ENCODE data around the gene MAPKAPK2.

The MAPKAPK2 gene

GRCh38 chr1:206699626-206700025 is 14.9 kb downstream of the MAPKAPK2 start:
- no peaks in the 10 kb centered on the region; the same call in 1 of the 2 replicates for H4K20me1 ChIP-seq (ENCODE audit: insufficient read depth, low read length)
- H3K27me3 ChIP-seq (ENCODE audit: insufficient read depth, low read length) = no peaks in the 10 kb centered on the region
- H3K4me2 ChIP-seq (ENCODE audit: low read length) = no peak overlapping the region
- TF ChIP-seq, protein P1, sequence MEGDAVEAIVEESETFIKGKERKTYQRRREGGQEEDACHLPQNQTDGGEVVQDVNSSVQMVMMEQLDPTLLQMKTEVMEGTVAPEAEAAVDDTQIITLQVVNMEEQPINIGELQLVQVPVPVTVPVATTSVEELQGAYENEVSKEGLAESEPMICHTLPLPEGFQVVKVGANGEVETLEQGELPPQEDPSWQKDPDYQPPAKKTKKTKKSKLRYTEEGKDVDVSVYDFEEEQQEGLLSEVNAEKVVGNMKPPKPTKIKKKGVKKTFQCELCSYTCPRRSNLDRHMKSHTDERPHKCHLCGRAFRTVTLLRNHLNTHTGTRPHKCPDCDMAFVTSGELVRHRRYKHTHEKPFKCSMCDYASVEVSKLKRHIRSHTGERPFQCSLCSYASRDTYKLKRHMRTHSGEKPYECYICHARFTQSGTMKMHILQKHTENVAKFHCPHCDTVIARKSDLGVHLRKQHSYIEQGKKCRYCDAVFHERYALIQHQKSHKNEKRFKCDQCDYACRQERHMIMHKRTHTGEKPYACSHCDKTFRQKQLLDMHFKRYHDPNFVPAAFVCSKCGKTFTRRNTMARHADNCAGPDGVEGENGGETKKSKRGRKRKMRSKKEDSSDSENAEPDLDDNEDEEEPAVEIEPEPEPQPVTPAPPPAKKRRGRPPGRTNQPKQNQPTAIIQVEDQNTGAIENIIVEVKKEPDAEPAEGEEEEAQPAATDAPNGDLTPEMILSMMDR (IDR thresholded peaks at IDR 0.05; ENCODE audit: low read length) = no peak
- no peak for TF ChIP-seq EZH2 (IDR thresholded peaks at IDR 0.05; ENCODE audit: borderline replicate concordance, low read length)
- no peaks in the 10 kb centered on the region for H3K4me1 ChIP-seq (ENCODE audit: insufficient read depth, low read length, severe bottlenecking)
- H3F3A ChIP-seq (ENCODE audit: insufficient read depth, low read length) = no peaks in the 10 kb centered on the region
- H3K9me2 ChIP-seq (ENCODE audit: low read depth, low read length) = no peaks in the 10 kb centered on the region
- H3K27ac ChIP-seq (ENCODE audit: low read depth, low read length, poor library complexity, severe bottlenecking) = no peak overlapping the region
- H3K4me3 ChIP-seq (ENCODE audit: low read depth, low read length, poor library complexity, severe bottlenecking) = no peak overlapping the region
- H3K9me3 ChIP-seq (ENCODE audit: low read length) = no peaks in the 10 kb centered on the region
- H3K36me3 ChIP-seq (ENCODE audit: insufficient read depth, low read length) = peaks cover 4% of the 10 kb centered on the region; the same call in 1 of the 2 replicates
- H2AFZ ChIP-seq (ENCODE audit: low read length) = no peak overlapping the region
- no peak overlapping the region for H3K9ac ChIP-seq (ENCODE audit: low read length)
- no peaks in the 10 kb centered on the region for H3K79me2 ChIP-seq (ENCODE audit: insufficient read depth, low read length)

- peaks cover 4% of the 10 kb centered on the region; the same call in 1 of the 2 replicates for H3K36me3 ChIP-seq (ENCODE audit: insufficient read depth, low read length)
- no peak overlapping the region for H3K9ac ChIP-seq (ENCODE audit: low read length)
- H3K4me3 ChIP-seq (ENCODE audit: low read depth, low read length, poor library complexity, severe bottlenecking) = no peak overlapping the region
- no peaks in the 10 kb centered on the region; the same call in 1 of the 2 replicates for H4K20me1 ChIP-seq (ENCODE audit: insufficient read depth, low read length)
- H3K9me2 ChIP-seq (ENCODE audit: low read depth, low read length) = no peaks in the 10 kb centered on the region
- H3K27ac ChIP-seq (ENCODE audit: low read depth, low read length, poor library complexity, severe bottlenecking) = no peak overlapping the region
- no peaks in the 10 kb centered on the region for H3K4me1 ChIP-seq (ENCODE audit: insufficient read depth, low read length, severe bottlenecking)
- H3K79me2 ChIP-seq (ENCODE audit: insufficient read depth, low read length) = no peaks in the 10 kb centered on the region
- H3K4me2 ChIP-seq (ENCODE audit: low read length) = no peak overlapping the region
- H3F3A ChIP-seq (ENCODE audit: insufficient read depth, low read length) = no peaks in the 10 kb centered on the region
- no peaks in the 10 kb centered on the region for H3K9me3 ChIP-seq (ENCODE audit: low read length)
- no peaks in the 10 kb centered on the region for H3K27me3 ChIP-seq (ENCODE audit: insufficient read depth, low read length)
- H2AFZ ChIP-seq (ENCODE audit: low read length) = no peak overlapping the region
- TF ChIP-seq EZH2 (IDR thresholded peaks at IDR 0.05; ENCODE audit: borderline replicate concordance, low read length) = no peak
- TF ChIP-seq, protein P1 (IDR thresholded peaks at IDR 0.05; ENCODE audit: low read length) = no peak
These were observed 15.8 kb downstream of the MAPKAPK2 start for GRCh38 chr1:206700445-206701036.

- Histone ChIP-seq H3K4me3 (ENCODE audit: low read depth, low read length, poor library complexity, severe bottlenecking) (no peak overlapping the region), H3K27ac (ENCODE audit: low read depth, low read length, poor library complexity, severe bottlenecking) (no peak overlapping the region), H3K4me1 (ENCODE audit: insufficient read depth, low read length, severe bottlenecking) (no peaks in the 10 kb centered on the region), H3K79me2 (ENCODE audit: insufficient read depth, low read length) (no peaks in the 10 kb centered on the region), H3K9me3 (ENCODE audit: low read length) (no peaks in the 10 kb centered on the region), H3K27me3 (ENCODE audit: insufficient read depth, low read length) (no peaks in the 10 kb centered on the region), H3K36me3 (ENCODE audit: insufficient read depth, low read length) (no peaks in the 10 kb centered on the region; the same call in 1 of the 2 replicates), H3K9ac (ENCODE audit: low read length) (no peak overlapping the region), H3K4me2 (ENCODE audit: low read length) (no peak overlapping the region), H2AFZ (ENCODE audit: low read length) (no peak overlapping the region), H4K20me1 (ENCODE audit: insufficient read depth, low read length) (no peaks in the 10 kb centered on the region; the same call in 1 of the 2 replicates), H3F3A (ENCODE audit: insufficient read depth, low read length) (no peaks in the 10 kb centered on the region), H3K9me2 (ENCODE audit: low read depth, low read length) (no peaks in the 10 kb centered on the region)
- TF ChIP-seq, protein P1 (IDR thresholded peaks at IDR 0.05; ENCODE audit: low read length) = no peak
- TF ChIP-seq EZH2 (IDR thresholded peaks at IDR 0.05; ENCODE audit: borderline replicate concordance, low read length) = no peak
These were observed 17.6 kb downstream of the MAPKAPK2 start for GRCh38 chr1:206702260-206702659.

Measured in OCI-LY1 (cell line).